Parathyroid adenoma (tissue), 2 donors: ENCODE measurements around the gene CTXN1.

Experiments used
- H2AFZ ChIP-seq: fragments of 300-600 bp; sonication (generic); one replicate; pipeline ENCODE4 v1.7.0; 2017; ENCODE audit warnings: antibody characterized with exemption, mild to moderate bottlenecking
- H3K27ac ChIP-seq: fragments of 300-600 bp; sonication (generic); one replicate; pipeline ENCODE4 v1.7.0; 2017
- H3K27me3 ChIP-seq: fragments of 300-600 bp; sonication (generic); one replicate; pipeline ENCODE4 v1.7.0; 2017; ENCODE audit warnings: low read length; ENCODE audit not compliant: control insufficient read depth, insufficient read depth
- H3K36me3 ChIP-seq: fragments of 300-600 bp; sonication (generic); one replicate; pipeline ENCODE4 v1.7.0; 2017; ENCODE audit warnings: low read length; ENCODE audit not compliant: control insufficient read depth, insufficient read depth
- H3K4me1 ChIP-seq: fragments of 300-600 bp; sonication (generic); one replicate; pipeline ENCODE4 v1.7.0; 2017; ENCODE audit warnings: control low read depth
- H3K4me2 ChIP-seq: fragments of 300-600 bp; sonication (generic); one replicate; pipeline ENCODE4 v1.7.0; 2017; ENCODE audit warnings: low read length
- H3K4me3 ChIP-seq: fragments of 300-600 bp; sonication (generic); one replicate; pipeline ENCODE4 v1.7.0; 2017; ENCODE audit warnings: low read depth, low read length
- H3K79me2 ChIP-seq: fragments of 300-600 bp; sonication (generic); one replicate; pipeline ENCODE4 v1.7.0; 2017; ENCODE audit warnings: control low read depth
- H3K9ac ChIP-seq: fragments of 300-600 bp; sonication (generic); one replicate; pipeline ENCODE4 v1.7.0; 2017; ENCODE audit warnings: mild to moderate bottlenecking
- H3K9me3 ChIP-seq: fragments of 300-600 bp; sonication (generic); one replicate; pipeline ENCODE4 v1.7.0; 2017; ENCODE audit warnings: low read length; ENCODE audit not compliant: control insufficient read depth
- CTCF ChIP-seq: fragments of 300-600 bp; sonication (generic); IDR thresholded peaks from one replicate; pipeline ENCODE4 v1.7.0; 2017; ENCODE audit warnings: antibody characterized with exemption, mild to moderate bottlenecking
- donor health status: primary hyperparathyroidism.

Gene CTXN1

GRCh38 chr19:7916103-7916954, 9.6 kb downstream of the CTXN1 start:
- Histone ChIP-seq H3K27ac (peak overlapping the region; percentile 83), H3K79me2 (no peaks in the 10 kb centered on the region), H3K4me3 (peak overlapping the region; percentile 47), H3K36me3 (no peaks in the 10 kb centered on the region), H3K4me2 (peak overlapping the region; percentile 61), H3K27me3 (no peaks in the 10 kb centered on the region), H3K9ac (peak overlapping the region; percentile 42), H3K4me1 (peaks cover 3% of the 10 kb centered on the region), H2AFZ (peak overlapping the region; percentile 65), H3K9me3 (no peaks in the 10 kb centered on the region)
- TF ChIP-seq CTCF: no peak

- Histone ChIP-seq H3K27me3 (no peaks in the 10 kb centered on the region), H3K9ac (peak overlapping the region; percentile 42), H3K4me2 (peak overlapping the region; percentile 61), H3K79me2 (no peaks in the 10 kb centered on the region), H2AFZ (peak overlapping the region; percentile 65), H3K9me3 (no peaks in the 10 kb centered on the region), H3K4me1 (peaks cover 3% of the 10 kb centered on the region), H3K27ac (peak overlapping the region; percentile 83), H3K4me3 (peak overlapping the region; percentile 47), H3K36me3 (no peaks in the 10 kb centered on the region)
- TF ChIP-seq CTCF: no peak
These were observed 10.5 kb downstream of the CTXN1 start for GRCh38 chr19:7915250-7916102.

- H3K9me3 ChIP-seq: no peaks in the 10 kb centered on the region
- H3K27me3 ChIP-seq: no peaks in the 10 kb centered on the region
- no peak within 1 kb of the TSS for H3K4me2 ChIP-seq
- H3K9ac ChIP-seq: no peak within 1 kb of the TSS
- no peak within 1 kb of the TSS for H2AFZ ChIP-seq
- TF ChIP-seq CTCF: no peak
- no peaks in the 10 kb centered on the region for H3K36me3 ChIP-seq
- no peak within 1 kb of the TSS for H3K4me3 ChIP-seq
- H3K27ac ChIP-seq: no peak within 1 kb of the TSS
- H3K4me1 ChIP-seq: no peaks in the 10 kb centered on the region
- no peaks in the 10 kb centered on the region for H3K79me2 ChIP-seq
These were observed 11.3 kb downstream of the CTXN1 start, which contains the start of gene TGFBR3L for GRCh38 chr19:7914598-7915045. TGFBR3L (plus strand) TSS chr19:7914830.

GRCh38 chr19:7914099-7914498, 11.8 kb downstream of the CTXN1 start:
- H3K9me3 ChIP-seq: no peaks in the 10 kb centered on the region

More at GRCh38 chr19:7914099-7914498, 11.8 kb downstream of the CTXN1 start:
- Histone ChIP-seq H2AFZ (no peak overlapping the region), H3K27me3 (no peaks in the 10 kb centered on the region), H3K27ac (no peak overlapping the region), H3K79me2 (peaks cover 2% of the 10 kb centered on the region), H3K4me3 (no peak overlapping the region), H3K4me2 (no peak overlapping the region), H3K36me3 (no peaks in the 10 kb centered on the region), H3K9ac (no peak overlapping the region), H3K4me1 (no peaks in the 10 kb centered on the region)
- no peak for TF ChIP-seq CTCF
